Measurements from ENCODE around the gene SH3D21. TPM values are rescaled to one million over a fixed set of nuclear protein-coding genes. Genes with fewer than 3 reads are reported as not detected.
A peak's percentile ranks its signal among the peaks of the same experiment; 100 is the strongest.

SH3D21 gene
- total RNA-seq, 2 donors from 2014 or later: 7.4 to 22.8 TPM

DNA sequence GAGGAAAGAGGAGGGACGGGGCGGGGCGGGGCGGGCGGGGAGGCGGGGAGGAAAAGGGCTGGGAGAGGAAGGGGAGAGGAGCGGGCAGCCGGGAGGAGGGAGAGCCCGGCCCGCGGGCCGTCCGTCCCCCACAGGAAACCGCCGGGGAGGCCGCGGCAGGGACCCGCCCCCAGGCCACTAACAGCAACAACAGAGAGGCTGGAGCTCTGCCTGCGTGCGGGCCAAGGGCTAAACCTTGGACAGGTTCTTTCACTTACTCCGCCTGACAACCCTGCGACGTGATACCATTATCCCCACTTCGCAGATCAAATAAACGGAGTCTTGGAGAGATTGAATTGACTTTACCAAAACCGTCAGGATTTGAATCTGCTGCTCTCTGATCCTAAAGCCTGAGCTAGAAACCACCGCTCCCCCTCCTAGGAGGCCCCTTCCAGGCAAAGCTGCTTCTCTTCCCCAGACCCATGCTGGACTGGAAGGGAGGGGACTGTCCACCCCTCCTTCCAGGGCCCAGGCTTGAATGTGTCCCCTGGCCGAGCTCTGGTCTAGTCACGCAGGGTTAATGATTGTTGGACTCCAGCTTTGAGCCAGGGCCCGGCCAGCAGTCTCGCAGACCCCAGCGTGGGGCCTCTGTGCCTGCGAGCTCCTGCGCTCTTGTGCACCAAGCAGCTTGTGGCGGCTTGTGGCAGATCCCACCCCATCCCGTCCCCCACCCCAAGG lies 17.6 kb downstream of the SH3D21 start, which contains the start of gene EVA1B:
TSS of gene EVA1B (minus strand) at position 10 of the 717 bp plus-strand sequence. CDS start 608 bp downstream, outside the sequence.
- Histone ChIP-seq H3K4me1 (peaks cover 16% of the 10 kb centered on the region), H3K27me3 (no peaks in the 10 kb centered on the region), H3K9ac (ENCODE audit: low read depth in 2 of 2, low read length in 2 of 2) (peak within 1 kb of the TSS; percentile 70 to 81), H3K4me3 (peak within 1 kb of the TSS; percentile 39), H3K9me3 (no peaks in the 10 kb centered on the region), H3K36me3 (no peaks in the 10 kb centered on the region), H3K27ac (peak within 1 kb of the TSS; percentile 59)
- TF ChIP-seq, protein P1, sequence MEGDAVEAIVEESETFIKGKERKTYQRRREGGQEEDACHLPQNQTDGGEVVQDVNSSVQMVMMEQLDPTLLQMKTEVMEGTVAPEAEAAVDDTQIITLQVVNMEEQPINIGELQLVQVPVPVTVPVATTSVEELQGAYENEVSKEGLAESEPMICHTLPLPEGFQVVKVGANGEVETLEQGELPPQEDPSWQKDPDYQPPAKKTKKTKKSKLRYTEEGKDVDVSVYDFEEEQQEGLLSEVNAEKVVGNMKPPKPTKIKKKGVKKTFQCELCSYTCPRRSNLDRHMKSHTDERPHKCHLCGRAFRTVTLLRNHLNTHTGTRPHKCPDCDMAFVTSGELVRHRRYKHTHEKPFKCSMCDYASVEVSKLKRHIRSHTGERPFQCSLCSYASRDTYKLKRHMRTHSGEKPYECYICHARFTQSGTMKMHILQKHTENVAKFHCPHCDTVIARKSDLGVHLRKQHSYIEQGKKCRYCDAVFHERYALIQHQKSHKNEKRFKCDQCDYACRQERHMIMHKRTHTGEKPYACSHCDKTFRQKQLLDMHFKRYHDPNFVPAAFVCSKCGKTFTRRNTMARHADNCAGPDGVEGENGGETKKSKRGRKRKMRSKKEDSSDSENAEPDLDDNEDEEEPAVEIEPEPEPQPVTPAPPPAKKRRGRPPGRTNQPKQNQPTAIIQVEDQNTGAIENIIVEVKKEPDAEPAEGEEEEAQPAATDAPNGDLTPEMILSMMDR (IDR thresholded peaks at IDR 0.05): no peak
- peak; percentile 75 for DNase-seq
- intact Hi-C loops (cut with DNase I): no loop called here

DNA sequence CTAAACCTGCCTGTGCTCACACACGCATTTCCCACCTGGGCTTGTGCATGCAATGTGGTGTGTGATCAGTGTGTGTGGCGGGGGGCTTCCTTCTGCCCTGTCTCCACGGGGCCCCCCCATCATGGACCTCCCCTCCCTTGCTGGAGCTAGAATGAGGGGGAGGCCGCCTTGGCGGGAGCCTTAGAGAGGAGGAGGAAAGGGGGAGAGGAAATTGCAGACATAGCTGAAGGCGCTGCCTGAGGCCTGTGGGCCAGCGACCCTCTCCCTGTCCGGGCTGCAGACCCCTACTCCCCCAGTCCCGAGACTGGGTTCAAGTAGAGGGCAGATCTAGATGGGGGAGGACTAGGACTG lies 18.2 kb downstream of the SH3D21 start:
- peak overlapping the region in 1 of 2 donors; percentile 81 for H3K9ac ChIP-seq (ENCODE audit: low read depth in 2 of 2, low read length in 2 of 2)
- no peaks in the 10 kb centered on the region for H3K36me3 ChIP-seq
- no peak for DNase-seq
- H3K9me3 ChIP-seq: no peaks in the 10 kb centered on the region
- intact Hi-C loops (cut with DNase I): no loop called here
- peaks cover 19% of the 10 kb centered on the region for H3K4me1 ChIP-seq
- TF ChIP-seq, protein P1 (IDR thresholded peaks at IDR 0.05): no peak
- no peaks in the 10 kb centered on the region for H3K27me3 ChIP-seq
- peak overlapping the region; percentile 59 for H3K27ac ChIP-seq
- no peak overlapping the region for H3K4me3 ChIP-seq

DNA sequence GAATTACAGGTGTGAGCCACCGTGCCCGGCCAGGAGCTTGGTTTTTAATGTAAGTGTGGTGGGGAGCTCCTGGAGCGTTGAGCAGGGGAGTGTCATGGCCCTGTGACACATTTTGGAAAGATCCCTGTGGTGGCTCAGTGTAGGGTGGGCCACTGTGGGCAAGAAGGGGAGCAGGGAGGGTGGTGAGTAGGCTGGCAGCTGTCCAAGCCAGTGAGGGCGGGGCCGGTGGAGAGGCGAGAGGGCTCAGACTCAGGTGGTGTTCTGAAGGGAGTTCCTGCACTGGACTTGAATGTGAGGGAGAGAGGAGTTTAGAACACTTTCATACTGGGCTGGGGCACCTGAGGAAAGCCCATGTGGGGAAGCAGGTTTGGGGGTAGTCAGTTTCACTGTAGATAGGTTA lies 20.3 kb downstream of the SH3D21 start:
- Histone ChIP-seq H3K4me3 (no peak overlapping the region), H3K9me3 (no peaks in the 10 kb centered on the region), H3K9ac (ENCODE audit: low read depth in 2 of 2, low read length in 2 of 2) (no peak overlapping the region), H3K4me1 (peaks cover 13% of the 10 kb centered on the region), H3K27me3 (no peaks in the 10 kb centered on the region), H3K36me3 (no peaks in the 10 kb centered on the region), H3K27ac (no peak overlapping the region)
- intact Hi-C loops (cut with DNase I): no loop called here
- DNase-seq: no peak
- TF ChIP-seq, protein P1 (IDR thresholded peaks at IDR 0.05): no peak

DNA sequence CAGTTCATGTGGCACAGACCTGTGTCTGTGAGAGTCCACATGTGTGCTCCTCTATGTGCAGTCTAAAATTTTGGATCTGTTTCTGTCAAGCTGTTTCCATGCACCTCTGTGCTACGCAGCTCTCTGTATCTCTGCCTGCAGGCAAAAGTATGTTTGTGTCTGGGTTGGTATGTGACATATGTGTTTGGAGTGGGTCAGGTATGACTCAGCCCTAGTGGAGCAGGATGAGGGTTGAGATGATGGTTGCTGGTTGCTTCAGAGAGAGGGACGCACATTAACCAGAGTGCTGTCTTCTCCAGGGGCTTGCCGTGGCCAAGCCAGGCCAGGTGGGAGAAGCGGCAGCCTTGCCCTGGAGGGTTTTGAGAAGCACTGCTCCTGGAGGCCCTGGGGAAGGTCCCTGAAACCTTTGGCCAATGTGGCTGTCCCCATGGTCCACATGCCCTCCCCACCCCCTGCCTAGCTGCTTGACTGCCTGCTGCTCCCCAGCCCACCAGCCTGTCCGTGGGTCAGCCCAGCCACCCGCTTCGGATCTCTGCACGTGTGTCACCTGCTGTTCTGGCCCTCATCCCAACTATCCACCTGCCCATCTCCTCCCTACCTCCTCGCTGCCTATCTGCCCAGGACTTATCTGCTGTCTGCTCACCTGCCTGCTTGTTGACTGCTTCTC lies 21.4 kb downstream of the SH3D21 start:
- Histone ChIP-seq H3K9ac (ENCODE audit: low read depth in 2 of 2, low read length in 2 of 2) (no peak overlapping the region), H3K4me1 (peaks cover 12% of the 10 kb centered on the region), H3K4me3 (no peak overlapping the region), H3K36me3 (no peaks in the 10 kb centered on the region), H3K27me3 (no peaks in the 10 kb centered on the region), H3K9me3 (no peaks in the 10 kb centered on the region), H3K27ac (no peak overlapping the region)
- DNase-seq: no peak
- intact Hi-C loops (cut with DNase I): no loop called here
- TF ChIP-seq, protein P1 (IDR thresholded peaks at IDR 0.05): no peak

DNA sequence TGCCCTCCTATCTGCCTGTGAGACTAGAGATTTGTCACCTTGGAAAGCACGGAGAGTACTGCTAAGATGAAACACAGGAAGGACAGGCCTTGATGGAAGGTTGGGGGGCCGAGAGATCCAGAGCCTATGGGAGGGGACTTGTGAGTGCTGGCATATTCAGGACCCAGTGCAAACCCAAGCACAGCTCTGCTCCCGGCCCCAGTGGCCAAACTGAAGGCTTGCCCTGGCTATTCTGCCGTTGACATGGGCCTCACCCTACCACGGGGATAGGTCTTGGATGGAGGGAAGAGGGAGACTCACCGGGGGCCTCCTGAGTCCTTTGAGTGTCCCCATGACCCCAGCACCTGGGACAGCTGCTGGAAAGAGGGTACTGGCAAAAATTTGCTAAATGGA lies 21.9 kb downstream of the SH3D21 start:
- no peak for DNase-seq
- Histone ChIP-seq H3K9me3 (no peaks in the 10 kb centered on the region), H3K27ac (no peak overlapping the region), H3K4me3 (no peak overlapping the region), H3K36me3 (no peaks in the 10 kb centered on the region), H3K4me1 (peaks cover 12% of the 10 kb centered on the region), H3K27me3 (no peaks in the 10 kb centered on the region), H3K9ac (ENCODE audit: low read depth in 2 of 2, low read length in 2 of 2) (no peak overlapping the region)
- intact Hi-C loops (cut with DNase I): no loop called here
- TF ChIP-seq, protein P1 (IDR thresholded peaks at IDR 0.05): no peak

All from colonic mucosa (tissue), 4 donors.